GM23338 (cell line): Measurements from ENCODE around the gene TBCD. TPM values are rescaled to one million over a fixed set of nuclear protein-coding genes. Genes with fewer than 3 reads are reported as not detected.
A peak's percentile ranks its signal among the peaks of the same experiment; 100 is the strongest.

Experiments used
- ATAC-seq: fragments of 200-7000 bp; cut with Tn5 transposase; 3 replicates; pipeline ENCODE4 v1.9.1; 2020
- DNase-seq: peaks from one replicate; pipeline ENCODE4 v3.0.0-alpha.2; 2015; ENCODE audit warnings: low spot score
- H2AFZ ChIP-seq: fragments of 200-600 bp; sonication (generic); 2 replicates; pipeline ENCODE4 v1.8.0; 2016; ENCODE audit warnings: antibody characterized with exemption, mild to moderate bottlenecking, moderate library complexity
- H3F3A ChIP-seq: fragments of 200-600 bp; sonication (generic); replicated peaks from 2 replicates; pipeline ENCODE4 v1.8.0; 2017; ENCODE audit warnings: antibody characterized with exemption, mixed run types, low read depth
- H3K27ac ChIP-seq: fragments of 200-600 bp; sonication (generic); 2 replicates; pipeline ENCODE4 v1.6.1; 2016; ENCODE audit warnings: low read depth
- H3K27me3 ChIP-seq: fragments of 200-600 bp; sonication (generic); 2 replicates; pipeline ENCODE4 v1.8.0; 2016; ENCODE audit warnings: mild to moderate bottlenecking, mixed run types, moderate library complexity; ENCODE audit not compliant: insufficient read depth
- H3K36me3 ChIP-seq: fragments of 200-600 bp; sonication (generic); 2 replicates; pipeline ENCODE4 v1.8.0; 2016; ENCODE audit warnings: mild to moderate bottlenecking; ENCODE audit not compliant: insufficient read depth
- H3K4me1 ChIP-seq: fragments of 200-600 bp; sonication (generic); 2 replicates; pipeline ENCODE4 v1.8.0; 2016; ENCODE audit warnings: mild to moderate bottlenecking, moderate library complexity; ENCODE audit not compliant: insufficient read depth
- H3K4me2 ChIP-seq: fragments of 200-600 bp; sonication (generic); 2 replicates; pipeline ENCODE4 v1.7.1; 2017; ENCODE audit warnings: mixed run types
- H3K4me3 ChIP-seq: fragments of 200-600 bp; sonication (generic); 2 replicates; pipeline ENCODE4 v1.6.1; 2016; ENCODE audit warnings: mixed run types
- H3K79me2 ChIP-seq: fragments of 200-600 bp; sonication (generic); replicated peaks from 2 replicates; pipeline ENCODE4 v1.8.0; 2017; ENCODE audit warnings: mild to moderate bottlenecking; ENCODE audit not compliant: insufficient read depth
- H3K9me2 ChIP-seq: fragments of 200-600 bp; sonication (generic); 2 replicates; pipeline ENCODE4 v1.8.0; 2017; ENCODE audit not compliant: insufficient read depth
- H4K20me1 ChIP-seq: fragments of 200-600 bp; sonication (generic); replicated peaks from 2 replicates; pipeline ENCODE4 v1.8.0; 2017; ENCODE audit warnings: mild to moderate bottlenecking; ENCODE audit not compliant: insufficient read depth
- H3K27ac Mint-ChIP-seq: 2 replicates; pipeline ENCODE4 v1.8.0; 2020; ENCODE audit warnings: inconsistent platforms, mild to moderate bottlenecking, moderate library complexity, mixed read lengths
- H3K27me3 Mint-ChIP-seq: 3 replicates; pipeline ENCODE4 v1.8.0; 2022; ENCODE audit warnings: low read depth, mild to moderate bottlenecking, moderate library complexity, mixed read lengths, inconsistent platforms; ENCODE audit not compliant: insufficient read depth, poor library complexity
- H3K36me3 Mint-ChIP-seq: 3 replicates; pipeline ENCODE4 v1.8.0; 2021; ENCODE audit warnings: low read depth, mild to moderate bottlenecking, inconsistent platforms, moderate library complexity, mixed read lengths
- H3K4me1 Mint-ChIP-seq: 3 replicates; pipeline ENCODE4 v1.8.0; 2020; ENCODE audit warnings: mild to moderate bottlenecking, inconsistent platforms, mixed read lengths
- H3K4me3 Mint-ChIP-seq: 3 replicates; pipeline ENCODE4 v1.8.0; 2021; ENCODE audit warnings: moderate library complexity, mild to moderate bottlenecking, inconsistent platforms, mixed read lengths
- H3K9me3 Mint-ChIP-seq: 3 replicates; pipeline ENCODE4 v1.8.0; 2020; ENCODE audit warnings: moderate library complexity, mild to moderate bottlenecking, inconsistent platforms, mixed read lengths
- EZH2phosphoT487 ChIP-seq: fragments of 200-600 bp; sonication (generic); IDR thresholded peaks from one replicate; pipeline ENCODE4 v1.8.1; 2018; ENCODE audit warnings: antibody characterized with exemption; ENCODE audit not compliant: unreplicated experiment
- JUNB ChIP-seq: IDR thresholded peaks from one replicate; pipeline ENCODE4 v1.6.1; 2016; ENCODE audit warnings: antibody characterized with exemption; ENCODE audit not compliant: unreplicated experiment
- POLR2AphosphoS5 ChIP-seq: IDR thresholded peaks from 2 replicates; pipeline ENCODE4 v1.6.1; 2016; ENCODE audit warnings: antibody characterized with exemption, low read depth
- ZNF331 ChIP-seq: fragments of 250-450 bp; sonication (Bioruptor Pico); IDR thresholded peaks from 2 replicates; pipeline ENCODE4 v1.5.0; 2020; ENCODE audit warnings: low read depth, mild to moderate bottlenecking, moderate library complexity
- polyA plus RNA-seq: library from polyadenylated mRNA; unstranded; fragments of >200 nt; fragmentation: Nextera tagmentation; extraction: Ambion mirVana; gene quantifications from 2 replicates; pipeline ENCODE4 v1.2.1, GENCODE V29; 2016
- total RNA-seq: library from RNA; depleted of rRNA; stranded (reverse); fragments of >200 nt; shearing (Covaris generic); gene quantifications from 2 replicates; pipeline ENCODE4 v1.2.3, GENCODE V29; 2014
- TF ChIP-seq, protein P1 (sequence below): fragments of 250-450 bp; sonication (Bioruptor Pico); IDR thresholded peaks from 2 replicates; pipeline ENCODE4 v1.5.0; 2020; ENCODE audit warnings: mild to moderate bottlenecking, moderate library complexity
- TF ChIP-seq, protein P2 (sequence below), 2 experiments: fragments of 200-600 bp in 1 of 2; sonication (generic) in 1 of 2; conservative IDR thresholded peaks; 2 replicates each; pipeline versions ENCODE4 v1.5.1 to v1.6.1; 2016 to 2017; ENCODE audit warnings: antibody characterized with exemption in 2 of 2, low read depth in 2 of 2, mild to moderate bottlenecking in 2 of 2, moderate library complexity in 1 of 2

The TBCD gene
- total and polyA plus RNA-seq, 2 experiments from 2014 or later = 75.0 to 116 TPM

DNA sequence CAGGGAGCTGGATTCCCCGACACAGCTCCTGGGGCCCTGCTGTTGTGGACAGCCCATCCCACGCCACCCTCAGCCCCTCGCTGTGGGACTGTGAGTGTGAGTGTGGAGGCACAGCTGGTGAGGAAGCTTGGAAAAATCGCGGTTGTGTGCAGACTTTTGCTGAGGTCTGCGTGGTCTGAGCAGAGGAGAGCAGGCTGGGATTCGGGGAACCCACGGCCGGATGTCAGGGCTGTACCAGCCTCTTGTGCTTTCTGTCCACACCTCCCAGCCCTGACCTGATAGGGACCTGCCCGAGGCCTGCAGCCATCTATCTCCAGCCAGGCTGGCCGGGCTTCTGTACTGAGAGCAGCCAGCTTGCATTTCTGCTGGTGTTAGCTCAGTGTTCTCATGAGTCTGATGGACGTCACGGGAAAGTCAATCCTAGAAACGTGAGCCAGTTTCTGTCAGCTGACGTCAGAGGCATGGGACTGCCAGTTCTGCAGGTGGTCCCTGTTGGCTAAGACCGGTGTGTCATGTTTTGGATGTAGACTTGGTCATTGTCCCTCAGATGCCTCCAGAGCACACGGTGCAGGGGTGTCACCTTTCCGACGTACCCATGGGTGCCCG, 160.7 kb downstream of the TBCD start (continued):
- TF ChIP-seq, protein P1, sequence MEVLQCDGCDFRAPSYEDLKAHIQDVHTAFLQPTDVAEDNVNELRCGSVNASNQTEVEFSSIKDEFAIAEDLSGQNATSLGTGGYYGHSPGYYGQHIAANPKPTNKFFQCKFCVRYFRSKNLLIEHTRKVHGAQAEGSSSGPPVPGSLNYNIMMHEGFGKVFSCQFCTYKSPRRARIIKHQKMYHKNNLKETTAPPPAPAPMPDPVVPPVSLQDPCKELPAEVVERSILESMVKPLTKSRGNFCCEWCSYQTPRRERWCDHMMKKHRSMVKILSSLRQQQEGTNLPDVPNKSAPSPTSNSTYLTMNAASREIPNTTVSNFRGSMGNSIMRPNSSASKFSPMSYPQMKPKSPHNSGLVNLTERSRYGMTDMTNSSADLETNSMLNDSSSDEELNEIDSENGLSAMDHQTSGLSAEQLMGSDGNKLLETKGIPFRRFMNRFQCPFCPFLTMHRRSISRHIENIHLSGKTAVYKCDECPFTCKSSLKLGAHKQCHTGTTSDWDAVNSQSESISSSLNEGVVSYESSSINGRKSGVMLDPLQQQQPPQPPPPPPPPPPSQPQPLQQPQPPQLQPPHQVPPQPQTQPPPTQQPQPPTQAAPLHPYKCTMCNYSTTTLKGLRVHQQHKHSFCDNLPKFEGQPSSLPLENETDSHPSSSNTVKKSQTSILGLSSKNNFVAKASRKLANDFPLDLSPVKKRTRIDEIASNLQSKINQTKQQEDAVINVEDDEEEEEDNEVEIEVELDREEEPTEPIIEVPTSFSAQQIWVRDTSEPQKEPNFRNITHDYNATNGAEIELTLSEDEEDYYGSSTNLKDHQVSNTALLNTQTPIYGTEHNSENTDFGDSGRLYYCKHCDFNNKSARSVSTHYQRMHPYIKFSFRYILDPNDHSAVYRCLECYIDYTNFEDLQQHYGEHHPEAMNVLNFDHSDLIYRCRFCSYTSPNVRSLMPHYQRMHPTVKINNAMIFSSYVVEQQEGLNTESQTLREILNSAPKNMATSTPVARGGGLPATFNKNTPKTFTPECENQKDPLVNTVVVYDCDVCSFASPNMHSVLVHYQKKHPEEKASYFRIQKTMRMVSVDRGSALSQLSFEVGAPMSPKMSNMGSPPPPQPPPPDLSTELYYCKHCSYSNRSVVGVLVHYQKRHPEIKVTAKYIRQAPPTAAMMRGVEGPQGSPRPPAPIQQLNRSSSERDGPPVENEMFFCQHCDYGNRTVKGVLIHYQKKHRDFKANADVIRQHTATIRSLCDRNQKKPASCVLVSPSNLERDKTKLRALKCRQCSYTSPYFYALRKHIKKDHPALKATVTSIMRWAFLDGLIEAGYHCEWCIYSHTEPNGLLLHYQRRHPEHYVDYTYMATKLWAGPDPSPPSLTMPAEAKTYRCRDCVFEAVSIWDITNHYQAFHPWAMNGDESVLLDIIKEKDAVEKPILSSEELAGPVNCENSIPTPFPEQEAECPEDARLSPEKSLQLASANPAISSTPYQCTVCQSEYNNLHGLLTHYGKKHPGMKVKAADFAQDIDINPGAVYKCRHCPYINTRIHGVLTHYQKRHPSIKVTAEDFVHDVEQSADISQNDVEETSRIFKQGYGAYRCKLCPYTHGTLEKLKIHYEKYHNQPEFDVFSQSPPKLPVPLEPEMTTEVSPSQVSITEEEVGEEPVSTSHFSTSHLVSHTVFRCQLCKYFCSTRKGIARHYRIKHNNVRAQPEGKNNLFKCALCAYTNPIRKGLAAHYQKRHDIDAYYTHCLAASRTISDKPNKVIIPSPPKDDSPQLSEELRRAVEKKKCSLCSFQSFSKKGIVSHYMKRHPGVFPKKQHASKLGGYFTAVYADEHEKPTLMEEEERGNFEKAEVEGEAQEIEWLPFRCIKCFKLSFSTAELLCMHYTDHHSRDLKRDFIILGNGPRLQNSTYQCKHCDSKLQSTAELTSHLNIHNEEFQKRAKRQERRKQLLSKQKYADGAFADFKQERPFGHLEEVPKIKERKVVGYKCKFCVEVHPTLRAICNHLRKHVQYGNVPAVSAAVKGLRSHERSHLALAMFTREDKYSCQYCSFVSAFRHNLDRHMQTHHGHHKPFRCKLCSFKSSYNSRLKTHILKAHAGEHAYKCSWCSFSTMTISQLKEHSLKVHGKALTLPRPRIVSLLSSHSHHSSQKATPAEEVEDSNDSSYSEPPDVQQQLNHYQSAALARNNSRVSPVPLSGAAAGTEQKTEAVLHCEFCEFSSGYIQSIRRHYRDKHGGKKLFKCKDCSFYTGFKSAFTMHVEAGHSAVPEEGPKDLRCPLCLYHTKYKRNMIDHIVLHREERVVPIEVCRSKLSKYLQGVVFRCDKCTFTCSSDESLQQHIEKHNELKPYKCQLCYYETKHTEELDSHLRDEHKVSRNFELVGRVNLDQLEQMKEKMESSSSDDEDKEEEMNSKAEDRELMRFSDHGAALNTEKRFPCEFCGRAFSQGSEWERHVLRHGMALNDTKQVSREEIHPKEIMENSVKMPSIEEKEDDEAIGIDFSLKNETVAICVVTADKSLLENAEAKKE (CRISPR knock-in tag) = no peak
- TF ChIP-seq ZNF331 (CRISPR knock-in tag) = no peak
- TF ChIP-seq JUNB = no peak
- no peak for TF ChIP-seq EZH2phosphoT487

- no peaks in the 10 kb centered on the region for H3K9me2 ChIP-seq
- H3K4me2 ChIP-seq = no peak overlapping the region
- Mint-ChIP-seq H3K4me1 (no peaks in the 10 kb centered on the region; the same call in 2 of the 3 replicates), H3K27me3 (peaks cover 6% of the 10 kb centered on the region), H3K9me3 (0 out of 3 replicates have a peak, but pooled peaks cover 4% of the 10 kb centered on the region), H3K4me3 (no peak overlapping the region), H3K27ac (no peak overlapping the region; the same call in 1 of the 2 replicates), H3K36me3 (peaks cover 49% of the 10 kb centered on the region)
- ATAC-seq = no peak
- no peak overlapping the region for H2AFZ ChIP-seq
- H3K4me1 ChIP-seq = no peaks in the 10 kb centered on the region
- H3F3A ChIP-seq = no peaks in the 10 kb centered on the region
- H4K20me1 ChIP-seq = no peaks in the 10 kb centered on the region; the same call in 1 of the 2 replicates
- H3K27me3 ChIP-seq = no peaks in the 10 kb centered on the region
- no peak overlapping the region for H3K4me3 ChIP-seq
- no peak overlapping the region for H3K27ac ChIP-seq
- H3K36me3 ChIP-seq = 0 out of 2 replicates have a peak, but pooled peaks cover 3% of the 10 kb centered on the region
- no peak for TF ChIP-seq POLR2AphosphoS5
- TF ChIP-seq, protein P2, sequence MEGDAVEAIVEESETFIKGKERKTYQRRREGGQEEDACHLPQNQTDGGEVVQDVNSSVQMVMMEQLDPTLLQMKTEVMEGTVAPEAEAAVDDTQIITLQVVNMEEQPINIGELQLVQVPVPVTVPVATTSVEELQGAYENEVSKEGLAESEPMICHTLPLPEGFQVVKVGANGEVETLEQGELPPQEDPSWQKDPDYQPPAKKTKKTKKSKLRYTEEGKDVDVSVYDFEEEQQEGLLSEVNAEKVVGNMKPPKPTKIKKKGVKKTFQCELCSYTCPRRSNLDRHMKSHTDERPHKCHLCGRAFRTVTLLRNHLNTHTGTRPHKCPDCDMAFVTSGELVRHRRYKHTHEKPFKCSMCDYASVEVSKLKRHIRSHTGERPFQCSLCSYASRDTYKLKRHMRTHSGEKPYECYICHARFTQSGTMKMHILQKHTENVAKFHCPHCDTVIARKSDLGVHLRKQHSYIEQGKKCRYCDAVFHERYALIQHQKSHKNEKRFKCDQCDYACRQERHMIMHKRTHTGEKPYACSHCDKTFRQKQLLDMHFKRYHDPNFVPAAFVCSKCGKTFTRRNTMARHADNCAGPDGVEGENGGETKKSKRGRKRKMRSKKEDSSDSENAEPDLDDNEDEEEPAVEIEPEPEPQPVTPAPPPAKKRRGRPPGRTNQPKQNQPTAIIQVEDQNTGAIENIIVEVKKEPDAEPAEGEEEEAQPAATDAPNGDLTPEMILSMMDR (conservative IDR thresholded peaks at IDR 0.05; ENCODE audit: low read depth in 2 of 2) = peak; percentile 16 to 46; a peak in 2 of 4 replicates
- no peak for DNase-seq
- H3K79me2 ChIP-seq = peaks cover 3% of the 10 kb centered on the region; the same call in 1 of the 2 replicates
Measured at GRCh38 chr17:82913304-82914043, 161.6 kb downstream of the TBCD start.
